NCI-H2171 (cell line): ENCODE measurements around the gene PRKCB.

Experiments used
- DNase-seq: peaks from one replicate; lab custom pipeline; 2025; lab: John Stamatoyannopoulos, UW

PRKCB gene

GRCh38 chr16:23943604-23944003, 107.8 kb downstream of the PRKCB start:
- DNase-seq = no peak

GRCh38 chr16:23944381-23944780, 108.6 kb downstream of the PRKCB start:
- DNase-seq = no peak

- no peak for DNase-seq
Measured at GRCh38 chr16:23945243-23945642, 109.5 kb downstream of the PRKCB start.

- DNase-seq = no peak
Measured at GRCh38 chr16:23947838-23948237, 112.1 kb downstream of the PRKCB start.

- no peak for DNase-seq
Measured at GRCh38 chr16:23948949-23949411, 113.2 kb downstream of the PRKCB start.

GRCh38 chr16:23949630-23950290, 114.0 kb downstream of the PRKCB start:
- DNase-seq = no peak

- no peak for DNase-seq
Measured at GRCh38 chr16:23950291-23950894, 114.6 kb downstream of the PRKCB start.

GRCh38 chr16:23950898-23951297, 115.1 kb downstream of the PRKCB start:
- no peak for DNase-seq

- DNase-seq = no peak
Measured at GRCh38 chr16:23952128-23952970, 116.6 kb downstream of the PRKCB start.

- no peak for DNase-seq
Measured at GRCh38 chr16:23952971-23953300, 117.2 kb downstream of the PRKCB start.

GRCh38 chr16:23953476-23953875, 117.7 kb downstream of the PRKCB start:
- DNase-seq = no peak

- no peak for DNase-seq
Measured at GRCh38 chr16:23955088-23955487, 119.3 kb downstream of the PRKCB start.

GRCh38 chr16:23957287-23957686, 121.5 kb downstream of the PRKCB start:
- no peak for DNase-seq

GRCh38 chr16:23959072-23959751, 123.4 kb downstream of the PRKCB start:
- no peak for DNase-seq

GRCh38 chr16:23959752-23960072, 123.9 kb downstream of the PRKCB start:
- no peak for DNase-seq

- no peak for DNase-seq
Measured at GRCh38 chr16:23960081-23960885, 124.5 kb downstream of the PRKCB start.

GRCh38 chr16:23962001-23962400, 126.2 kb downstream of the PRKCB start:
- DNase-seq = no peak

GRCh38 chr16:23964136-23964535, 128.4 kb downstream of the PRKCB start:
- DNase-seq = no peak

GRCh38 chr16:23965137-23965733, 129.5 kb downstream of the PRKCB start:
- DNase-seq = no peak

GRCh38 chr16:23966597-23967394, 131.0 kb downstream of the PRKCB start:
- DNase-seq = no peak

- DNase-seq = no peak
Measured at GRCh38 chr16:23967775-23968174, 132.0 kb downstream of the PRKCB start.
